ENCODE measurements around the gene PRRG2.
"Not testable (repeated sequence)": the region's sequence is repeated elsewhere in the genome, so short reads cannot be mapped to it uniquely, and the experiment has no call there.

PRRG2 gene

GRCh38 chr19:49631610-49632192, 50.6 kb downstream of the PRRG2 start:
- Histone ChIP-seq H3K9me3 (ENCODE audit: control insufficient read depth, insufficient read depth, low read length) (no peaks in the 10 kb centered on the region), H3K36me3 (ENCODE audit: control insufficient read depth, insufficient read depth, low read length) (peaks cover 11% of the 10 kb centered on the region), H3K9ac (ENCODE audit: low read depth, low read length) (no peak overlapping the region), H3K4me3 (ENCODE audit: low read depth, low read length) (no peak overlapping the region), H3K27me3 (ENCODE audit: control insufficient read depth, insufficient read depth, low read length) (no peaks in the 10 kb centered on the region), H3K4me1 (ENCODE audit: control insufficient read depth, insufficient read depth, low read length) (peaks cover 5% of the 10 kb centered on the region; the same call in 1 of the 2 replicates), H3K27ac (ENCODE audit: low read depth, low read length) (no peak overlapping the region)

GRCh38 chr19:49632576-49632975, 51.5 kb downstream of the PRRG2 start:
- H3K27me3 ChIP-seq (ENCODE audit: control insufficient read depth, insufficient read depth, low read length), result no peaks in the 10 kb centered on the region
- H3K4me1 ChIP-seq (ENCODE audit: control insufficient read depth, insufficient read depth, low read length), result peaks cover 5% of the 10 kb centered on the region; the same call in 1 of the 2 replicates
- H3K36me3 ChIP-seq (ENCODE audit: control insufficient read depth, insufficient read depth, low read length), result 0 out of 2 replicates have a peak, but pooled peaks cover 3% of the 10 kb centered on the region
- no peaks in the 10 kb centered on the region for H3K9me3 ChIP-seq (ENCODE audit: control insufficient read depth, insufficient read depth, low read length)
- H3K27ac ChIP-seq (ENCODE audit: low read depth, low read length), result no peak overlapping the region
- no peak overlapping the region for H3K4me3 ChIP-seq (ENCODE audit: low read depth, low read length)
- H3K9ac ChIP-seq (ENCODE audit: low read depth, low read length), result no peak overlapping the region

- not testable (repeated sequence) for H3K27me3 ChIP-seq (ENCODE audit: control insufficient read depth, insufficient read depth, low read length); H3K27ac ChIP-seq (ENCODE audit: low read depth, low read length); H3K4me1 ChIP-seq (ENCODE audit: control insufficient read depth, insufficient read depth, low read length); H3K9me3 ChIP-seq (ENCODE audit: control insufficient read depth, insufficient read depth, low read length); H3K36me3 ChIP-seq (ENCODE audit: control insufficient read depth, insufficient read depth, low read length); H3K9ac ChIP-seq (ENCODE audit: low read depth, low read length); H3K4me3 ChIP-seq (ENCODE audit: low read depth, low read length)
Measured at GRCh38 chr19:49633273-49633672, 52.2 kb downstream of the PRRG2 start.

- no peaks in the 10 kb centered on the region for H3K9me3 ChIP-seq (ENCODE audit: control insufficient read depth, insufficient read depth, low read length)
- H3K4me1 ChIP-seq (ENCODE audit: control insufficient read depth, insufficient read depth, low read length), result peaks cover 12% of the 10 kb centered on the region
- H3K27ac ChIP-seq (ENCODE audit: low read depth, low read length), result peak overlapping the region; percentile 8
- H3K27me3 ChIP-seq (ENCODE audit: control insufficient read depth, insufficient read depth, low read length), result no peaks in the 10 kb centered on the region
- H3K9ac ChIP-seq (ENCODE audit: low read depth, low read length), result no peak overlapping the region
- H3K4me3 ChIP-seq (ENCODE audit: low read depth, low read length), result no peak overlapping the region
- H3K36me3 ChIP-seq (ENCODE audit: control insufficient read depth, insufficient read depth, low read length), result no peaks in the 10 kb centered on the region
Measured at GRCh38 chr19:49635530-49636232, 54.6 kb downstream of the PRRG2 start.

- Histone ChIP-seq H3K36me3 (ENCODE audit: control insufficient read depth, insufficient read depth, low read length) (no peaks in the 10 kb centered on the region), H3K27ac (ENCODE audit: low read depth, low read length) (no peak overlapping the region), H3K27me3 (ENCODE audit: control insufficient read depth, insufficient read depth, low read length) (no peaks in the 10 kb centered on the region), H3K9ac (ENCODE audit: low read depth, low read length) (no peak overlapping the region), H3K4me3 (ENCODE audit: low read depth, low read length) (no peak overlapping the region), H3K9me3 (ENCODE audit: control insufficient read depth, insufficient read depth, low read length) (no peaks in the 10 kb centered on the region), H3K4me1 (ENCODE audit: control insufficient read depth, insufficient read depth, low read length) (peaks cover 15% of the 10 kb centered on the region)
Measured at GRCh38 chr19:49636233-49636932, 55.3 kb downstream of the PRRG2 start.

- H3K9ac ChIP-seq (ENCODE audit: low read depth, low read length), result no peak overlapping the region
- H3K27ac ChIP-seq (ENCODE audit: low read depth, low read length), result peak overlapping the region; percentile 76
Measured at GRCh38 chr19:49637821-49638738, 57.0 kb downstream of the PRRG2 start.

GRCh38 chr19:49639401-49640112, 58.4 kb downstream of the PRRG2 start:
- Histone ChIP-seq H3K27me3 (ENCODE audit: control insufficient read depth, insufficient read depth, low read length) (no peaks in the 10 kb centered on the region), H3K9me3 (ENCODE audit: control insufficient read depth, insufficient read depth, low read length) (no peaks in the 10 kb centered on the region), H3K9ac (ENCODE audit: low read depth, low read length) (no peak overlapping the region), H3K27ac (ENCODE audit: low read depth, low read length) (no peak overlapping the region), H3K4me3 (ENCODE audit: low read depth, low read length) (peak overlapping the region; percentile 58), H3K4me1 (ENCODE audit: control insufficient read depth, insufficient read depth, low read length) (peaks cover 26% of the 10 kb centered on the region), H3K36me3 (ENCODE audit: control insufficient read depth, insufficient read depth, low read length) (no peaks in the 10 kb centered on the region)

More at GRCh38 chr19:49637821-49638738, 57.0 kb downstream of the PRRG2 start:
- Histone ChIP-seq H3K36me3 (ENCODE audit: control insufficient read depth, insufficient read depth, low read length) (no peaks in the 10 kb centered on the region), H3K27me3 (ENCODE audit: control insufficient read depth, insufficient read depth, low read length) (no peaks in the 10 kb centered on the region), H3K4me3 (ENCODE audit: low read depth, low read length) (peak overlapping the region; percentile 54), H3K4me1 (ENCODE audit: control insufficient read depth, insufficient read depth, low read length) (peaks cover 20% of the 10 kb centered on the region), H3K9me3 (ENCODE audit: control insufficient read depth, insufficient read depth, low read length) (no peaks in the 10 kb centered on the region)

- Histone ChIP-seq H3K27me3 (ENCODE audit: control insufficient read depth, insufficient read depth, low read length) (no peaks in the 10 kb centered on the region), H3K9me3 (ENCODE audit: control insufficient read depth, insufficient read depth, low read length) (no peaks in the 10 kb centered on the region), H3K4me3 (ENCODE audit: low read depth, low read length) (peak within 1 kb of the TSS; percentile 93), H3K9ac (ENCODE audit: low read depth, low read length) (peak within 1 kb of the TSS; percentile 90), H3K4me1 (ENCODE audit: control insufficient read depth, insufficient read depth, low read length) (peaks cover 26% of the 10 kb centered on the region), H3K27ac (ENCODE audit: low read depth, low read length) (peak within 1 kb of the TSS; percentile 100), H3K36me3 (ENCODE audit: control insufficient read depth, insufficient read depth, low read length) (peaks cover 6% of the 10 kb centered on the region; the same call in 1 of the 2 replicates)
Measured at GRCh38 chr19:49640113-49640898, 59.2 kb downstream of the PRRG2 start, which contains the start of gene RRAS. TSS of gene RRAS (minus strand) at chr19:49640143. CDS start at chr19:49640098, 45 bp downstream.

Data from HUES48 (cell line).